GM19438 (cell line): Measurements from ENCODE around the gene ZNF322.

ENCODE experiments used
- ATAC-seq: cut with Tn5 transposase; IDR thresholded peaks from one replicate; pipeline ENCODE4 v1.9.1; 2021; ENCODE audit warnings: low read depth; ENCODE audit not compliant: unreplicated experiment

ZNF322 gene

GRCh38 chr6:26593278-26594130 is 66.0 kb downstream of the ZNF322 start:
- ATAC-seq: no peak

- no peak for ATAC-seq
These were observed 66.9 kb downstream of the ZNF322 start for GRCh38 chr6:26592649-26593048.

GRCh38 chr6:26588965-26589364 is 70.6 kb downstream of the ZNF322 start:
- no peak for ATAC-seq
